Measurements from ENCODE around the gene AGPS.

- TF ChIP-seq EZH2 (IDR thresholded peaks at IDR 0.05; ENCODE audit: low read depth) = no peak
- TF ChIP-seq, protein P1, sequence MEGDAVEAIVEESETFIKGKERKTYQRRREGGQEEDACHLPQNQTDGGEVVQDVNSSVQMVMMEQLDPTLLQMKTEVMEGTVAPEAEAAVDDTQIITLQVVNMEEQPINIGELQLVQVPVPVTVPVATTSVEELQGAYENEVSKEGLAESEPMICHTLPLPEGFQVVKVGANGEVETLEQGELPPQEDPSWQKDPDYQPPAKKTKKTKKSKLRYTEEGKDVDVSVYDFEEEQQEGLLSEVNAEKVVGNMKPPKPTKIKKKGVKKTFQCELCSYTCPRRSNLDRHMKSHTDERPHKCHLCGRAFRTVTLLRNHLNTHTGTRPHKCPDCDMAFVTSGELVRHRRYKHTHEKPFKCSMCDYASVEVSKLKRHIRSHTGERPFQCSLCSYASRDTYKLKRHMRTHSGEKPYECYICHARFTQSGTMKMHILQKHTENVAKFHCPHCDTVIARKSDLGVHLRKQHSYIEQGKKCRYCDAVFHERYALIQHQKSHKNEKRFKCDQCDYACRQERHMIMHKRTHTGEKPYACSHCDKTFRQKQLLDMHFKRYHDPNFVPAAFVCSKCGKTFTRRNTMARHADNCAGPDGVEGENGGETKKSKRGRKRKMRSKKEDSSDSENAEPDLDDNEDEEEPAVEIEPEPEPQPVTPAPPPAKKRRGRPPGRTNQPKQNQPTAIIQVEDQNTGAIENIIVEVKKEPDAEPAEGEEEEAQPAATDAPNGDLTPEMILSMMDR (conservative IDR thresholded peaks at IDR 0.05) = no peak
Observed at GRCh38 chr2:177535958-177536504, 143.5 kb downstream of the AGPS start.

Measured in PC-9 (cell line).